Sigmoid colon (tissue), 7 donors: ENCODE data around the gene BCOR. TPM values are rescaled to one million over a fixed set of nuclear protein-coding genes. Genes with fewer than 3 reads are reported as not detected.

Source experiments
- DNase-seq: peaks from one replicate; pipeline ENCODE4 v3.0.0-alpha.2; 2019
- H3K27ac ChIP-seq, 4 donors: fragments of 200-600 bp; sonication (generic); one replicate each; pipeline ENCODE4 v1.5.1; 2016 to 2019; ENCODE audit warnings: mild to moderate bottlenecking in 1 of 4
- H3K27me3 ChIP-seq, 3 donors: fragments of 200-600 bp; sonication (generic); one replicate each; pipeline ENCODE4 v1.5.1; 2019; ENCODE audit warnings: mild to moderate bottlenecking in 1 of 3
- H3K36me3 ChIP-seq, 4 donors: fragments of 200-600 bp; sonication (generic); one replicate each; pipeline ENCODE4 v1.5.1; 2016 to 2019
- H3K4me1 ChIP-seq, 4 donors: fragments of 200-600 bp; sonication (generic); one replicate each; pipeline ENCODE4 v1.5.1; 2017 to 2019
- H3K4me3 ChIP-seq, 4 donors: fragments of 200-600 bp; sonication (generic); one replicate each; pipeline ENCODE4 v1.5.1; 2017 to 2019; ENCODE audit warnings: mild to moderate bottlenecking in 2 of 4, moderate library complexity in 1 of 4
- H3K9me3 ChIP-seq, 4 donors: fragments of 200-600 bp in 3 of 4; sonication (generic) in 3 of 4; one replicate each; pipeline versions ENCODE4 v1.5.1 to v1.6.1; 2013 to 2019
- EP300 ChIP-seq, 4 donors: sonication (generic); formaldehyde crosslinking; IDR thresholded peaks; one replicate each; pipeline ENCODE4 v1.6.1; 2017; ENCODE audit warnings: antibody characterized with exemption in 4 of 4
- POLR2A ChIP-seq, 2 donors: fragments of 450-650 bp; IDR thresholded peaks; one replicate each; pipeline ENCODE4 v1.6.1; 2016; ENCODE audit warnings: antibody characterized with exemption in 2 of 2, mild to moderate bottlenecking in 2 of 2, moderate library complexity in 2 of 2
- POLR2AphosphoS5 ChIP-seq, 4 donors: sonication (generic); formaldehyde crosslinking; IDR thresholded peaks; one replicate each; pipeline ENCODE4 v1.6.1; 2017; ENCODE audit warnings: antibody characterized with exemption in 4 of 4
- WGBS, 2 donors: extraction: QIAGEN DNeasy Blood & Tissue Kit; methylation state at CpG; one replicate each; pipeline ENCODE4 v1.1.7; 2013; 5-methylcytosine and 5-hydroxymethylcytosine counted together
- intact Hi-C: fragments of 100-400 bp; cut with DNase I; formaldehyde crosslinking; loops from one replicate; pipeline ENCODE4 v1.15.1; 2023
- polyA plus RNA-seq, 3 donors: library from polyadenylated mRNA; stranded (reverse); fragments of 200-250 nt; gene quantifications; one replicate each; pipeline ENCODE4 v1.2.3, GENCODE V29; 2013
- total RNA-seq, 4 donors: library from RNA; depleted of rRNA; stranded (reverse); fragments of >200 nt; gene quantifications; one replicate each; pipeline ENCODE4 v1.1.0, GENCODE V29; 2016
- TF ChIP-seq, protein P1 (sequence below), 4 experiments: fragments of 450-650 bp in 3 of 4; fragments of 200-600 bp in 1 of 4; IDR thresholded peaks; one replicate each; pipeline ENCODE4 v1.5.1; 2016 to 2019; ENCODE audit warnings: antibody characterized with exemption in 4 of 4, mild to moderate bottlenecking in 3 of 4, moderate library complexity in 2 of 4
- donor health status: healthy with polysubstance abuse.
- donor health status: Bipolar disorder and iron deficiency.
- donor health status: healthy.

The BCOR gene
- total and polyA plus RNA-seq, 7 donors: 3.5 to 31.6 (median 15.8) TPM

DNA sequence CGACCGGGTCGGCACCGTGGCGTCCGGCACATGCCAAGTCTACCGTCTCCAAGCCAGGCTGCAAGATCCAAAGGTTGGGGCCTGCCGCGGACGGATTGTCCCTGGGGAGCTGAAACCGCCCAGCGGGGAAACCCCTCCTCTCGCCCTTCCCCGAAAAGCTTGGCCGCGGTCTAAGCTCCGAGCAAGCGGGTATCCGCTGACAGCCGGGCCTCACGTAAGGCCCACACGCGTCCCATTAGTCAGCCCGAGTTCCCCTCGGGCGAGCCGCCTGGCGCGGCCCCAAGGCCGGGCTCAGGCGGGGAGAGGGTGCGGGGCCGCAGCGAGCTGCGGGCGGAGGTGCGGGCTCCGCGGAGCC lies 6.8 kb upstream of the BCOR start:
- Histone ChIP-seq H3K9me3 (no peaks in the 10 kb centered on the region), H3K27ac (peak overlapping the region; percentile 90 to 98 (median 94)), H3K4me3 (peak overlapping the region in 3 of 4 donors; percentile 49 to 71 (median 53)), H3K4me1 (peaks cover 0 to 73% (median 38%) of the 10 kb centered on the region in 4 donors), H3K27me3 (peaks cover 0 to 16% (median 0%) of the 10 kb centered on the region in 3 donors), H3K36me3 (no peaks in the 10 kb centered on the region)
- TF ChIP-seq, protein P1, sequence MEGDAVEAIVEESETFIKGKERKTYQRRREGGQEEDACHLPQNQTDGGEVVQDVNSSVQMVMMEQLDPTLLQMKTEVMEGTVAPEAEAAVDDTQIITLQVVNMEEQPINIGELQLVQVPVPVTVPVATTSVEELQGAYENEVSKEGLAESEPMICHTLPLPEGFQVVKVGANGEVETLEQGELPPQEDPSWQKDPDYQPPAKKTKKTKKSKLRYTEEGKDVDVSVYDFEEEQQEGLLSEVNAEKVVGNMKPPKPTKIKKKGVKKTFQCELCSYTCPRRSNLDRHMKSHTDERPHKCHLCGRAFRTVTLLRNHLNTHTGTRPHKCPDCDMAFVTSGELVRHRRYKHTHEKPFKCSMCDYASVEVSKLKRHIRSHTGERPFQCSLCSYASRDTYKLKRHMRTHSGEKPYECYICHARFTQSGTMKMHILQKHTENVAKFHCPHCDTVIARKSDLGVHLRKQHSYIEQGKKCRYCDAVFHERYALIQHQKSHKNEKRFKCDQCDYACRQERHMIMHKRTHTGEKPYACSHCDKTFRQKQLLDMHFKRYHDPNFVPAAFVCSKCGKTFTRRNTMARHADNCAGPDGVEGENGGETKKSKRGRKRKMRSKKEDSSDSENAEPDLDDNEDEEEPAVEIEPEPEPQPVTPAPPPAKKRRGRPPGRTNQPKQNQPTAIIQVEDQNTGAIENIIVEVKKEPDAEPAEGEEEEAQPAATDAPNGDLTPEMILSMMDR (IDR thresholded peaks at IDR 0.05): no peak
- peak in 2 of 4 donors; percentile 47 to 63 for TF ChIP-seq POLR2AphosphoS5 (IDR thresholded peaks at IDR 0.05)
- TF ChIP-seq POLR2A (IDR thresholded peaks at IDR 0.05): no peak
- peak in 1 of 4 donors; percentile 24 for TF ChIP-seq EP300 (IDR thresholded peaks at IDR 0.05)
- 1 to 3% methylated on average over 39 of the region's 39 CpGs for WGBS, 2 donors
- DNase-seq: peak; percentile 80
- intact Hi-C loops: loop anchor here (10.0 kb wide), 1 partner anchor 370 kb away; no protein-coding TSS in a partner anchor

DNA sequence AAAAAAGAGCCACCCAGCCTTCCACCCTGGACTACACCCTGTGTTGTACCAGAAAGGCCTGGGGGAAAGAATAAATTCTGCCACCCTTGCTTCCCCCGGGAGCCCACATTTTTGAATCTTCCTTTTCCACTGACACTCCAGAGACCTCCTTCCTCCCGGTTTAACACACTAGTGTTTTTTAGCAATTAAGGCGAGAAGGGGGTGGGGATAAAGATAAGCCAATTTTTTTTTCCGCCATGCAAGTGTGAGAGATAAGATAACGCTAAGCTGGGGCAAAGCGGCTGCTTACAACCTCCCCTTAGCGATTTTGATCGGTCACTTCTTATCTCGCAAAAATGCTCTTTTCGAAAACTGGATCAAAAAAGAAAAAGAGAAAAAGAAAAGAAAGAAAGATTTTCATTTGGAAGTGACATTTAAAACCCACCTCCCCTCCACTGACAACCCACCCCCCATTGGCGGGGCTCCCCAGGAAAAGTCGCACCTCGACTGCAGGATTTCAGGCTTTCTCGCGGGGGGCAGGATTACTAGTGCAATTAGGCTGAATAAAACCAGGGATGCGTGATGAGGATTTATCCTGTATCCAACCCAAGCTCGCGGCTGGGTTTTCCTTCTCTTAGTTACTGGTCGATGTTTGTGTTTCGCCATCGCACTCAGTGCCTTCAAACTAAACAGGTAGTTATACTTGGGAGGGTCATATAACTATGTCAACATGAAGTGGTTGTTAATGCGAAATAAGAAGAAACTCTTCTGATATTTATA lies 6.0 kb upstream of the BCOR start:
- peak overlapping the region in 3 of 4 donors; percentile 91 to 98 (median 97) for H3K27ac ChIP-seq
- no peak overlapping the region for H3K4me3 ChIP-seq
- WGBS, 2 donors: 23 to 70% methylated on average over 22 of the region's 22 CpGs
- peaks cover 0 to 73% (median 42%) of the 10 kb centered on the region in 4 donors for H3K4me1 ChIP-seq
- no peaks in the 10 kb centered on the region for H3K9me3 ChIP-seq
- intact Hi-C loops: loop anchor here (10.0 kb wide), 1 partner anchor 369 kb away; no protein-coding TSS in a partner anchor
- DNase-seq: no peak
- peaks cover 0 to 19% (median 0%) of the 10 kb centered on the region in 3 donors for H3K27me3 ChIP-seq
- TF ChIP-seq EP300 (IDR thresholded peaks at IDR 0.05): no peak
- no peak for TF ChIP-seq POLR2AphosphoS5 (IDR thresholded peaks at IDR 0.05)
- no peak for TF ChIP-seq POLR2A (IDR thresholded peaks at IDR 0.05)
- TF ChIP-seq, protein P1 (IDR thresholded peaks at IDR 0.05): no peak
- no peaks in the 10 kb centered on the region for H3K36me3 ChIP-seq

DNA sequence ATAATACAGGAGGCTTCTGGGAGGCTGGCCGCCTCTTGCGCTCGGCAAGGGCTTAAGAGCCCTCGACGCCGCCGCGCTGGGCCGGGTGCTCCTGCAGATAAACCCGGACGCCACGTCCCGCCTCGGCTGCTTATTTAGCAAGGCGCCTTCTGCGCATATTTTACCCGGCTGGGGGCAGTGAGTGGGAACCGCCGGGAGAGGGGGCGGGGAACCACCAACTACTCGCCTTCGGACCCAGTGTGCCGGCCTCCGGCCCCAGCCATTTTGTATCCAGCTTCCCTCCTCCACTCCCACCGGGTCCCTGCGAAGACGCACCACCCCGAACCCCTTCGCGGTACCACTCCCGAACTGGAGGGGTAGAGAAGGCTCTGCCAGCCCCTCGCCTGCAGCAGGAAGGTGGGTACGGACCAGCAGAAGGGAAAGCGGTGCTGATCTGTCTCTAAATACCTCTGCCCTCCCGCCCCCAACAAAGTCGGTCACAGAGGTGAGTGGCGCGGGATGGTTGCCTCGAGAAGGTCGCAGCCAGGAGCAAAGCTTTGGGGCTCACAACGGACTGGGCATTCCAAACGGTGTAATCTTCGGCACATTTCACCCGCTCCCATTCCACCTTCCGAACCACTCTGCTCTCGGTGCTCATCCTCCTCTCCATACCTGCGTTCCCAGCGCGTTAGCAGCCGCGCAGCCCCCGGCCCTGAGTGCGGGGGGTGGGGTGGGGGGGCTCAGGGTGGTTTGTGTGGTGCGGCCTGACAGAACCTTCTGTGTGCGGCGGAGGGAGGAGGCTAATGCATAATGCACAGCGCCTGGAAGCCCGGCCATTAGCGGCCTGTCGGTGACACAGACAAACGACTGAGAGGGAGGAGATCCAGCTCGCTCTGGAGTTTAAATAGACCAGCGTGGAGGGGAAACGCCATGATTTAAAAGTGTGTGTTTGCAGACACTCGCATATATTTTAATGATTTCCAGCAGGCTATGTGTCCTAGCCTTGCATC lies 4.9 kb upstream of the BCOR start:
- Histone ChIP-seq H3K9me3 (no peaks in the 10 kb centered on the region), H3K27me3 (peaks cover 0 to 26% (median 0%) of the 10 kb centered on the region in 3 donors), H3K4me1 (peaks cover 0 to 73% (median 32%) of the 10 kb centered on the region in 4 donors), H3K27ac (no peak overlapping the region), H3K4me3 (no peak overlapping the region), H3K36me3 (no peaks in the 10 kb centered on the region)
- intact Hi-C loops: loop anchor here (10.0 kb wide), 1 partner anchor 368 kb away; no protein-coding TSS in a partner anchor
- DNase-seq: no peak
- 96% methylated on average over 65 of the region's 65 CpGs for WGBS, 2 donors
- no peak for TF ChIP-seq POLR2AphosphoS5 (IDR thresholded peaks at IDR 0.05)
- no peak for TF ChIP-seq POLR2A (IDR thresholded peaks at IDR 0.05)
- TF ChIP-seq EP300 (IDR thresholded peaks at IDR 0.05): no peak
- TF ChIP-seq, protein P1 (IDR thresholded peaks at IDR 0.05): no peak

DNA sequence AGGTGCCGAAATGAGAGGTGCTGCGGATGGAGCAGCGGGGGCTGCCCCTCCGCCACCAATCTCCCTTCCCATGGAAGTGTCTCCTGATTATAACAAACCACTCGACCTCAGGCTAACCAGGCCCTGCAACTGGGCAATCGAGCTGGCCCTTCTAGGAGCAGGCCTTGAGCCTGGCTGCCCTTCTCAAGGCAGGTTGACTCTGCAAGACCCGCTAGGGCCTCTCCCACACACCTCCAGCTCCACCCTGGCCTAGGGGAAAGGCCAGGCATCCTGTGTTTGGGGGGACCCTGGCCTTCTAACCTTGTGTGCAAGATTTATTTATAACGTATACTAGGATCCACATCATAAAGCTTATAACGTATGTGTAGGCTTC lies 3.7 kb upstream of the BCOR start:
- no peaks in the 10 kb centered on the region for H3K36me3 ChIP-seq
- intact Hi-C loops: loop anchor here (10.0 kb wide), 1 partner anchor 367 kb away; no protein-coding TSS in a partner anchor
- peak overlapping the region in 3 of 4 donors; percentile 87 to 96 (median 95) for H3K27ac ChIP-seq
- H3K4me3 ChIP-seq: no peak overlapping the region
- 92 to 93% methylated on average over 9 of the region's 9 CpGs for WGBS, 2 donors
- H3K27me3 ChIP-seq: peaks cover 0 to 30% (median 0%) of the 10 kb centered on the region in 3 donors
- no peaks in the 10 kb centered on the region for H3K9me3 ChIP-seq
- peaks cover 0 to 73% (median 22%) of the 10 kb centered on the region in 4 donors for H3K4me1 ChIP-seq
- DNase-seq: no peak
- TF ChIP-seq EP300 (IDR thresholded peaks at IDR 0.05): no peak
- TF ChIP-seq, protein P1 (IDR thresholded peaks at IDR 0.05): no peak
